Endodermal cell (in vitro differentiated cells): ENCODE measurements around the gene CHMP2A. TPM values are rescaled to one million over a fixed set of nuclear protein-coding genes. Genes with fewer than 3 reads are reported as not detected.
"Not testable (repeated sequence)": the region's sequence is repeated elsewhere in the genome, so short reads cannot be mapped to it uniquely, and the experiment has no call there.

Source experiments
- DNase-seq: peaks from one replicate; pipeline ENCODE4 v3.0.0-alpha.2; 2017
- H3K27ac ChIP-seq: 2 replicates; pipeline ENCODE4 v1.5.1; 2013; ENCODE audit warnings: mild to moderate bottlenecking, low read depth, low read length, moderate library complexity
- H3K27me3 ChIP-seq: 2 replicates; pipeline ENCODE4 v1.6.1; 2013; ENCODE audit warnings: mild to moderate bottlenecking, low read length, moderate library complexity; ENCODE audit not compliant: insufficient read depth, control insufficient read depth, poor library complexity, severe bottlenecking
- H3K36me3 ChIP-seq: 2 replicates; pipeline ENCODE4 v1.7.0; 2013; ENCODE audit warnings: mild to moderate bottlenecking, low read length, moderate library complexity; ENCODE audit not compliant: control insufficient read depth, insufficient read depth
- H3K4me1 ChIP-seq: one replicate; pipeline ENCODE4 v1.7.0; 2013; ENCODE audit warnings: low read length; ENCODE audit not compliant: control insufficient read depth, insufficient read depth
- H3K4me3 ChIP-seq: 2 replicates; pipeline ENCODE4 v1.5.1; 2013; ENCODE audit warnings: mild to moderate bottlenecking, low read length, moderate library complexity
- H3K9ac ChIP-seq: 2 replicates; pipeline ENCODE4 v1.6.1; 2013; ENCODE audit warnings: mild to moderate bottlenecking, low read length, moderate library complexity; ENCODE audit not compliant: poor library complexity, severe bottlenecking; ENCODE audit errors: extremely low read depth
- H3K9me3 ChIP-seq: 2 replicates; pipeline ENCODE4 v1.6.1; 2013; ENCODE audit warnings: mild to moderate bottlenecking, low read length, moderate library complexity; ENCODE audit not compliant: control insufficient read depth
- H3K27ac Mint-ChIP-seq: 2 replicates; pipeline ENCODE4 v1.8.0; 2020; ENCODE audit warnings: mixed read lengths
- H3K27me3 Mint-ChIP-seq: 2 replicates; pipeline ENCODE4 v1.8.0; 2021; ENCODE audit warnings: mild to moderate bottlenecking, mixed read lengths; ENCODE audit not compliant: insufficient read depth
- H3K36me3 Mint-ChIP-seq: 2 replicates; pipeline ENCODE4 v1.8.0; 2020; ENCODE audit warnings: low read depth, mixed read lengths
- H3K4me1 Mint-ChIP-seq: 2 replicates; pipeline ENCODE4 v1.8.0; 2020; ENCODE audit warnings: mixed read lengths
- H3K4me3 Mint-ChIP-seq: 2 replicates; pipeline ENCODE4 v1.8.0; 2020; ENCODE audit warnings: mild to moderate bottlenecking, moderate library complexity, mixed read lengths
- H3K9me3 Mint-ChIP-seq: 2 replicates; pipeline ENCODE4 v1.8.0; 2020; ENCODE audit warnings: mild to moderate bottlenecking, mixed read lengths
- WGBS, 2 experiments: methylation state at CpG; one replicate each; pipeline versions ENCODE4 v1.1.5 to v1.1.7; 2013; ENCODE audit warnings: missing lambda C conversion rate in 2 of 2, mixed read lengths in 1 of 2; ENCODE audit not compliant: insufficient coverage in 1 of 2, insufficient read length in 1 of 2; 5-methylcytosine and 5-hydroxymethylcytosine counted together
- total RNA-seq, 2 donors: library from RNA; stranded (reverse); fragmentation: NEBNext Ultra II Directional in 1 of 2; extraction: Animal tissue kit (Norgen Biotek cat#: 25700) in 1 of 2; gene quantifications; 2 replicates in 1 of 2; 3 replicates in 1 of 2; pipeline ENCODE4 v1.2.1, GENCODE V29; 2021
- TF ChIP-seq, protein P1 (sequence below): fragments of 200-600 bp; sonication (generic); conservative IDR thresholded peaks from 2 replicates; pipeline ENCODE4 v1.5.0; 2021; ENCODE audit warnings: antibody characterized with exemption, mild to moderate bottlenecking

The CHMP2A gene
- total RNA-seq, 2 donors from 2014 or later: 97.7 to 147 TPM

- Mint-ChIP-seq H3K4me1 (peaks cover 6% of the 10 kb centered on the region), H3K27me3 (no peaks in the 10 kb centered on the region), H3K4me3 (no peak overlapping the region), H3K9me3 (peaks cover 3% of the 10 kb centered on the region), H3K27ac (peak overlapping the region; percentile 66), H3K36me3 (peaks cover 18% of the 10 kb centered on the region)
- TF ChIP-seq, protein P1, sequence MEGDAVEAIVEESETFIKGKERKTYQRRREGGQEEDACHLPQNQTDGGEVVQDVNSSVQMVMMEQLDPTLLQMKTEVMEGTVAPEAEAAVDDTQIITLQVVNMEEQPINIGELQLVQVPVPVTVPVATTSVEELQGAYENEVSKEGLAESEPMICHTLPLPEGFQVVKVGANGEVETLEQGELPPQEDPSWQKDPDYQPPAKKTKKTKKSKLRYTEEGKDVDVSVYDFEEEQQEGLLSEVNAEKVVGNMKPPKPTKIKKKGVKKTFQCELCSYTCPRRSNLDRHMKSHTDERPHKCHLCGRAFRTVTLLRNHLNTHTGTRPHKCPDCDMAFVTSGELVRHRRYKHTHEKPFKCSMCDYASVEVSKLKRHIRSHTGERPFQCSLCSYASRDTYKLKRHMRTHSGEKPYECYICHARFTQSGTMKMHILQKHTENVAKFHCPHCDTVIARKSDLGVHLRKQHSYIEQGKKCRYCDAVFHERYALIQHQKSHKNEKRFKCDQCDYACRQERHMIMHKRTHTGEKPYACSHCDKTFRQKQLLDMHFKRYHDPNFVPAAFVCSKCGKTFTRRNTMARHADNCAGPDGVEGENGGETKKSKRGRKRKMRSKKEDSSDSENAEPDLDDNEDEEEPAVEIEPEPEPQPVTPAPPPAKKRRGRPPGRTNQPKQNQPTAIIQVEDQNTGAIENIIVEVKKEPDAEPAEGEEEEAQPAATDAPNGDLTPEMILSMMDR: peak; percentile 98
- WGBS, 2 experiments: 73 to 74% methylated on average over 53 to 62 of the region's 62 CpGs
- Histone ChIP-seq H3K27ac (no peak overlapping the region), H3K9me3 (no peaks in the 10 kb centered on the region), H3K36me3 (peaks cover 15% of the 10 kb centered on the region), H3K4me1 (no peaks in the 10 kb centered on the region), H3K4me3 (no peak overlapping the region), H3K27me3 (no peaks in the 10 kb centered on the region), H3K9ac (no peak overlapping the region)
- peak; percentile 98 for DNase-seq
Observed at GRCh38 chr19:58581227-58582141, 26.6 kb upstream of the CHMP2A start.

DNA sequence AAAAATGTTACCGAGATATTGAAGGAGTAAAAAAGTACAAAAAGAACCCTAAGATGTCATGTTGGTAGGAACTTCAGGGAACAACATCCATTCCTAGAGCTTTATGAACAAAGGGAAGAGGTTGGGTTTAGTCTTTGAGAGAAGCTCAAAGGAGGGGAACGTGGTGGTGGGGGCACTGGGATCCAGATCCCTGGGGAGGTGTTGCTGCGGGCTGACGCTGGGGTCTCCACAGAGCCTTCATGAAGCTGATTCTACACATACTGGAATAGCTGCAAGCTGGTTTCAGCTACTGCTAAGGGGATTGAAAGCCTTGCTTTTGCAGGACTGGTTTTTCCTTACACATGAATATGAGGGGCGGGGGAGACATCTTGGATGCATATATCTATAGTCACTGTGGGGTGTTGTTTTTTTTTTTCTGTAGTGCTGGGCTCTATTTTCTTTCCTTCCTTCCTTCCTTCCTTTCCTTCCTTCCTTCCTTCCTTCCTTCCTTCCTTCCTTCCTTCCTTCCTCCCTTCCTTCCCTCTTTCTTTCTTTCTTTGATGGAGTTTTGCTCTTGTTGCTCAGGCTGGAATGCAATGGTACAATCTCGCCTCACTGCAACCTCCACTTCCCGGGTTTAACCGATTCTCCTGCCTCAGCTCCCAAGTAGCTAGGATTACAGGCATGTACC, 24.7 kb upstream of the CHMP2A start:
- Mint-ChIP-seq H3K4me1 (peaks cover 6% of the 10 kb centered on the region), H3K36me3 (peaks cover 18% of the 10 kb centered on the region), H3K4me3 (no peak overlapping the region), H3K27me3 (no peaks in the 10 kb centered on the region), H3K9me3 (peaks cover 3% of the 10 kb centered on the region), H3K27ac (no peak overlapping the region)
- WGBS, 2 experiments: 87 to 100% methylated on average over 5 to 8 of the region's 8 CpGs
- H3K27me3 ChIP-seq: no peaks in the 10 kb centered on the region
- no peak overlapping the region for H3K27ac ChIP-seq
- peaks cover 15% of the 10 kb centered on the region for H3K36me3 ChIP-seq
- no peaks in the 10 kb centered on the region for H3K4me1 ChIP-seq
- TF ChIP-seq, protein P1: no peak
- H3K4me3 ChIP-seq: no peak overlapping the region
- no peaks in the 10 kb centered on the region for H3K9me3 ChIP-seq
- H3K9ac ChIP-seq: no peak overlapping the region
- DNase-seq: peak; percentile 22

DNA sequence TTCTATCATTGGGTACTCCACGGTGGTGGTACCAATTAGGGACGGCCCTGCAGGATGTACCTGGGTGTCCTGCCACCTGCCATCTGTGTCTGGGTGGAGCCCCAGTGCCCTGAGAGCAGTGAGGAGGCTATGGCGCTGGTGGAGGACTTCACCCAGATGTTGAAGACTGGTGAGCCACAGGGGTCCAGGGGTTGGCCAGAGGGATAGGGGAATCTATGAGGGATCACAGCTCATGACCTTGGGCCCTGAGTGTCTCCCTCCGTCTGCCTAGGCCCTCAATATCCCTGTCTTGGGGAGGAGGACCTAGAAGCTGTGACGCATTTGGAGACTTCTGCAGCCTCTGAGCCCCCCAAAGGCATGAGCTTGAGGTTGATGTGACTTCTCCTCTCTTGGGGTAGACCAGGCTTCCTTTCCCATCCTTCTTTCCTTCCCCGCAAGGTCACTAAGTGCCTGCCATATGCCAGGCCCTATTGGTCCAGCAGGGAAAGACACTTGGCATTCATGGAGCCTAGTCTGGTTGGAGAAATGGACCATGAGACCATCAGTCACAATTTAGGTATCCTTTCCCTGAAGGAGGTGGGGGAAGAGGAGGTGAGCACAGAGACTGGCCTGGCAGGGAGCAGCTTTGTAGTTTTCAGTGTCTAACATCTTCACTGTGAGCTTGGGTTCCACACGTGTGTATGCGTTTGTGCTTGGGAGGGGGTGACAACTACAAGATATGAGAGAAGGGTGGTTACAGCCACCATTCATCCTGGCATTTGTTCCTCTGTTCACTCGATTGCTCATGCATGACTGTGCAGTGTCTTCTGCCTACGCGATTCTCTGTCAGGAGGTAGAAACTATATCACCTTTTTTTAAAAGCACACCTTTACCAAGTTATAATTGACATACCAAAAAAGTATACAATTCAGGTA, 23.4 kb upstream of the CHMP2A start:
- Mint-ChIP-seq H3K4me1 (peaks cover 12% of the 10 kb centered on the region), H3K36me3 (peaks cover 15% of the 10 kb centered on the region), H3K27me3 (no peaks in the 10 kb centered on the region), H3K9me3 (peaks cover 3% of the 10 kb centered on the region), H3K4me3 (no peak overlapping the region), H3K27ac (no peak overlapping the region)
- H3K9me3 ChIP-seq: no peaks in the 10 kb centered on the region
- no peak overlapping the region for H3K4me3 ChIP-seq
- TF ChIP-seq, protein P1: no peak
- H3K27me3 ChIP-seq: no peaks in the 10 kb centered on the region
- peaks cover 15% of the 10 kb centered on the region for H3K36me3 ChIP-seq
- H3K27ac ChIP-seq: no peak overlapping the region
- no peaks in the 10 kb centered on the region for H3K4me1 ChIP-seq
- WGBS, 2 experiments: 89 to 98% methylated on average over 8 to 11 of the region's 11 CpGs
- peak; percentile 40 for DNase-seq
- H3K9ac ChIP-seq: no peak overlapping the region

- not testable (repeated sequence) for H3K4me1 ChIP-seq, H3K9me3 Mint-ChIP-seq, H3K27me3 Mint-ChIP-seq, H3K4me3 Mint-ChIP-seq, H3K9ac ChIP-seq, H3K36me3 Mint-ChIP-seq, H3K27me3 ChIP-seq, H3K4me3 ChIP-seq, DNase-seq, H3K27ac Mint-ChIP-seq, H3K27ac ChIP-seq, H3K36me3 ChIP-seq, H3K9me3 ChIP-seq
- 100% methylated on average over 2 of the region's 2 CpGs; no CpG with 5 or more reads in 1 of the 2 experiments for WGBS, 2 experiments
- peaks cover 12% of the 10 kb centered on the region for H3K4me1 Mint-ChIP-seq
Observed at GRCh38 chr19:58577581-58577980, 22.7 kb upstream of the CHMP2A start.
